ENCODE data around the gene FETUB.

Gene FETUB

GRCh38 chr3:186627852-186628414, 12.3 kb upstream of the FETUB start:
- Histone ChIP-seq H3K4me3 (ENCODE audit: low read depth, low read length) (no peak overlapping the region), H3K9me3 (ENCODE audit: control insufficient read depth, insufficient read depth, low read depth, low read length) (no peaks in the 10 kb centered on the region), H3K36me3 (ENCODE audit: control insufficient read depth in 2 of 2, insufficient read depth in 1 of 2, low read length in 2 of 2) (no peaks in the 10 kb centered on the region), H3K4me1 (ENCODE audit: control insufficient read depth, insufficient read depth, low read length) (no peaks in the 10 kb centered on the region), H3K27ac (ENCODE audit: extremely low read depth, low read depth, low read length) (no peak overlapping the region)
- POLR2A ChIA-PET: no interaction called here
- CTCF ChIA-PET: no interaction called here
- no peak for TF ChIP-seq ZNF776 (tag by site-specific recombination; IDR thresholded peaks at IDR 0.05; ENCODE audit: borderline replicate concordance)
- TF ChIP-seq PRDM6 (tag by site-specific recombination; IDR thresholded peaks at IDR 0.05): no peak
- TF ChIP-seq ZNF112 (tag by site-specific recombination; IDR thresholded peaks at IDR 0.05): no peak
- TF ChIP-seq ZNF692 (tag by site-specific recombination; IDR thresholded peaks at IDR 0.05): no peak
- no peak for TF ChIP-seq ZNF510 (tag by site-specific recombination; IDR thresholded peaks at IDR 0.05; ENCODE audit: insufficient replicate concordance)
- TF ChIP-seq ZNF37A (tag by site-specific recombination; IDR thresholded peaks at IDR 0.05): no peak
- no peak for TF ChIP-seq RBAK (tag by site-specific recombination; IDR thresholded peaks at IDR 0.05)
- TF ChIP-seq BCL11B (tag by site-specific recombination; IDR thresholded peaks at IDR 0.05; ENCODE audit: low read depth): no peak
- no peak for TF ChIP-seq ZNF433 (tag by site-specific recombination; IDR thresholded peaks at IDR 0.05; ENCODE audit: low read depth)
- TF ChIP-seq ZNF221 (tag by site-specific recombination; IDR thresholded peaks at IDR 0.05; ENCODE audit: borderline replicate concordance): no peak
- no peak for TF ChIP-seq ZNF174 (tag by site-specific recombination; IDR thresholded peaks at IDR 0.05)
- no peak for TF ChIP-seq REST (tag by site-specific recombination; IDR thresholded peaks at IDR 0.05)
- no peak for TF ChIP-seq ZNF239 (tag by site-specific recombination; IDR thresholded peaks at IDR 0.05)
- TF ChIP-seq ZNF629 (tag by site-specific recombination; IDR thresholded peaks at IDR 0.05): no peak

- ChIA-PET POLR2A (no interaction called here), CTCF (interaction anchor here (1.6 kb wide), 1 partner anchor 9 kb away, joined by 4 read pairs; no protein-coding TSS in a partner anchor)
- H3K4me3 ChIP-seq (ENCODE audit: low read depth, low read length): no peak overlapping the region
- TF ChIP-seq ZNF121 (tag by site-specific recombination; IDR thresholded peaks at IDR 0.05) (no peak), ZNF654 (tag by site-specific recombination; IDR thresholded peaks at IDR 0.05; ENCODE audit: low read depth) (no peak), TRIM28 (IDR thresholded peaks at IDR 0.05; ENCODE audit: borderline replicate concordance, low read length) (no peak), ZNF704 (tag by site-specific recombination; IDR thresholded peaks at IDR 0.05) (no peak), ZNF548 (tag by site-specific recombination; IDR thresholded peaks at IDR 0.05) (no peak), ZNF324 (tag by site-specific recombination; IDR thresholded peaks at IDR 0.05) (no peak), ZNF214 (tag by site-specific recombination; IDR thresholded peaks at IDR 0.05; ENCODE audit: borderline replicate concordance) (no peak), ZNF677 (tag by site-specific recombination; IDR thresholded peaks at IDR 0.05) (no peak), ZNF610 (tag by site-specific recombination; IDR thresholded peaks at IDR 0.05; ENCODE audit: borderline replicate concordance) (no peak), REPIN1 (tag by site-specific recombination; IDR thresholded peaks at IDR 0.05; ENCODE audit: low read depth) (no peak), KLF1 (tag by site-specific recombination; IDR thresholded peaks at IDR 0.05) (no peak)
- no peaks in the 10 kb centered on the region for H3K36me3 ChIP-seq (ENCODE audit: control insufficient read depth in 2 of 2, insufficient read depth in 1 of 2, low read length in 2 of 2)
- no peaks in the 10 kb centered on the region for H3K4me1 ChIP-seq (ENCODE audit: control insufficient read depth, insufficient read depth, low read length)
- H3K9me3 ChIP-seq (ENCODE audit: control insufficient read depth, insufficient read depth, low read depth, low read length): no peaks in the 10 kb centered on the region
- H3K27ac ChIP-seq (ENCODE audit: extremely low read depth, low read depth, low read length): no peak overlapping the region
These were observed 11.4 kb upstream of the FETUB start for GRCh38 chr3:186628756-186629155.
